ENCODE results near the gene ABLIM1. TPM values are rescaled to one million over a fixed set of nuclear protein-coding genes. Genes with fewer than 3 reads are reported as not detected.

ABLIM1 gene
- total and polyA plus RNA-seq, 2 of the 4 experiments (the other 2 are of a cell fraction) = 7.7 to 9.9 TPM

DNA sequence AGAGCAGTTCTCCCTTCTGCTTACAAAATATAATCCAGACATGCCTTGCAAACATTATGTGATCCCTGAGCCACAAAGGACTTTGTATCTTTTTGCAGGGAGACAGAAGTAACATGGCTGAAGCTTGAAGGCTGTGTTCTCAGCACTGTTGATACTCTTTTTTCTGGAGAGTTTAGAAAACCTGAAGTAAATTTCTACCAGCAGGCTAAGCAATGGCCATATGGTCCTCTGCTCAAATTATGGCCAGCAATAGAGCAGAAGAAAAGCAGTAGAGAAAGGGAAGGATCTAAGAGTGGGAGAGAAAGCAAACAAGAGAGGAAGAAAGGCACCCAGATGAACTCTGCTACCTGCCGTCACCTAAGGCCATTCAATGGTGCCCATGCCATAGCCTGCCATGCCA lies 98.4 kb downstream of the ABLIM1 start:
- H3K4ac ChIP-seq (ENCODE audit: low read depth, low read length) = no peak overlapping the region
- H3K79me1 ChIP-seq (ENCODE audit: low read depth in 1 of 2, low read length in 2 of 2) = no peaks in the 10 kb centered on the region
- no peaks in the 10 kb centered on the region for H3K9me1 ChIP-seq (ENCODE audit: insufficient read depth, low read length)
- no peak overlapping the region for H2AK9ac ChIP-seq (replicated peaks; ENCODE audit: low read depth, low read length, poor library complexity)
- 100% methylated on average over 1 of the region's 1 CpG; no CpG with 5 or more reads in 1 of the 2 experiments for WGBS, 2 experiments (ENCODE audit: extremely low coverage in 2 of 2, insufficient read length in 1 of 2)
- H4K20me1 ChIP-seq (ENCODE audit: insufficient read depth, low read length) = no peaks in the 10 kb centered on the region
- peaks cover 8% of the 10 kb centered on the region for H3K9me3 ChIP-seq (ENCODE audit: control insufficient read depth, insufficient read depth, low read length)
- no peak overlapping the region for H3K14ac ChIP-seq (replicated peaks; ENCODE audit: low read depth, low read length)
- dilution Hi-C loops (cut with HindIII; ENCODE audit: low sequenced_read_pairs, unreplicated experiment) = no loop called here
- H2BK120ac ChIP-seq (ENCODE audit: low read depth, low read length) = no peak overlapping the region
- H3K4me1 ChIP-seq (ENCODE audit: control insufficient read depth, insufficient read depth, low read length) = no peaks in the 10 kb centered on the region
- H4K5ac ChIP-seq (ENCODE audit: low read depth, low read length) = no peak overlapping the region
- no peak overlapping the region for H2AFZ ChIP-seq (replicated peaks; ENCODE audit: low read length, poor library complexity)
- H3K36me3 ChIP-seq (ENCODE audit: control insufficient read depth, insufficient read depth, low read length) = no peaks in the 10 kb centered on the region
- H2AK5ac ChIP-seq (ENCODE audit: low read depth, low read length) = no peak overlapping the region
- ChIA-PET POLR2A (ENCODE audit: unreplicated experiment) (no interaction called here), CTCF (no interaction called here)
- no peak overlapping the region for H4K91ac ChIP-seq (ENCODE audit: insufficient read depth, low read depth, low read length)
- H3K4me2 ChIP-seq (ENCODE audit: low read depth, low read length) = no peak overlapping the region
- H3K27me3 ChIP-seq (ENCODE audit: control insufficient read depth, insufficient read depth, low read length) = no peaks in the 10 kb centered on the region; the same call in 1 of the 2 replicates
- in situ Hi-C loops (cut with MboI; ENCODE audit: low sequenced_read_pairs) = no loop called here
- H2BK5ac ChIP-seq (ENCODE audit: low read depth, low read length, poor library complexity, severe bottlenecking) = no peak overlapping the region
- no peak for TF ChIP-seq FOS (IDR thresholded peaks at IDR 0.05; ENCODE audit: low read depth, low read length)
- H4K8ac ChIP-seq (ENCODE audit: low read depth in 2 of 2, low read length in 2 of 2) = no peak overlapping the region
- intact Hi-C loops (cut with micrococcal nuclease) = no loop called here
- no peak overlapping the region for H2BK15ac ChIP-seq (ENCODE audit: low read depth, low read length)
- H3K56ac ChIP-seq (ENCODE audit: extremely low read depth, insufficient read depth, low read length) = no peak overlapping the region
- no TSS peak for BruUV-seq (replicated peaks)
- no peak overlapping the region for H2BK20ac ChIP-seq (ENCODE audit: low read depth, low read length)
- no peak overlapping the region for H3K27ac ChIP-seq (ENCODE audit: insufficient read depth, low read length)
- no peak overlapping the region for H3K4me3 ChIP-seq (ENCODE audit: insufficient read depth, low read depth, low read length)
- no peak overlapping the region for H3K18ac ChIP-seq (ENCODE audit: low read depth, low read length)
- no peak for ATAC-seq (ENCODE audit: low read depth)
- no peak overlapping the region for H3K9ac ChIP-seq (ENCODE audit: low read depth, low read length)
- no peak for DNase-seq
- H3K23ac ChIP-seq (ENCODE audit: low read depth, low read length) = no peak overlapping the region

Data from IMR-90 (cell line).